Panc1 (cell line): ENCODE results near the gene ZNF518B.

ENCODE experiments used
- POLR2AphosphoS5 ChIP-seq: IDR thresholded peaks from 2 replicates; pipeline ENCODE4 v1.6.1; 2012; ENCODE audit warnings: mild to moderate bottlenecking, low read depth, low read length, moderate library complexity
- SIN3A ChIP-seq: IDR thresholded peaks from 2 replicates; pipeline ENCODE4 v1.6.1; 2012; ENCODE audit warnings: low read depth, mild to moderate bottlenecking, low read length, moderate library complexity, borderline replicate concordance; ENCODE audit not compliant: insufficient read depth
- TCF7L2 ChIP-seq: IDR thresholded peaks from 2 replicates; pipeline ENCODE4 v1.6.1; 2011; ENCODE audit warnings: mild to moderate bottlenecking, low read depth, low read length, inconsistent platforms
- TF ChIP-seq, protein P1 (sequence below): fragments of 450-650 bp; IDR thresholded peaks from 2 replicates; pipeline ENCODE4 v1.5.1; 2017; ENCODE audit warnings: mild to moderate bottlenecking
- TF ChIP-seq, protein P2 (sequence below), 2 experiments: IDR thresholded peaks; 2 replicates each; pipeline ENCODE4 v1.6.1; 2011 to 2012; ENCODE audit warnings: low read depth in 2 of 2, control low read depth in 1 of 2, low read length in 1 of 2, mild to moderate bottlenecking in 1 of 2, moderate library complexity in 1 of 2; ENCODE audit not compliant: insufficient read depth in 1 of 2

DNA sequence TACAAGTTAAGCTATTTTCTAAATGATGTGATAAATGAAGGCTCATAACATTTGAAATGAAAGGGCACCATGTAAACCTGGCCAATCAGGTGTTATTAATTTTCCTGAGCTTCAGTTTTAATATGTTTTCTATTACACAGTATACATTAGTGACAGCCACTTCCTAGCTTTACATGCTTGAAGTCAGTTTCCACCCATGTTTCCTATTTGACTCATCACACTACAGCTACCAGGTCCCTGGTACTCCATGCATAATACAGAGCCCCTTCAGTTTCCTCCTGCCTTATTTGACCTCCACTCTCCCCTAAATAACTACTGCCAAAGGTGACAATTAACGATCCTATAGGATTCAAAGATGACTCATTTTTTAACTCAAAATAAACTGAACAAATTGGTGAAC is 18.3 kb downstream of the ZNF518B start:
- TF ChIP-seq, protein P1, sequence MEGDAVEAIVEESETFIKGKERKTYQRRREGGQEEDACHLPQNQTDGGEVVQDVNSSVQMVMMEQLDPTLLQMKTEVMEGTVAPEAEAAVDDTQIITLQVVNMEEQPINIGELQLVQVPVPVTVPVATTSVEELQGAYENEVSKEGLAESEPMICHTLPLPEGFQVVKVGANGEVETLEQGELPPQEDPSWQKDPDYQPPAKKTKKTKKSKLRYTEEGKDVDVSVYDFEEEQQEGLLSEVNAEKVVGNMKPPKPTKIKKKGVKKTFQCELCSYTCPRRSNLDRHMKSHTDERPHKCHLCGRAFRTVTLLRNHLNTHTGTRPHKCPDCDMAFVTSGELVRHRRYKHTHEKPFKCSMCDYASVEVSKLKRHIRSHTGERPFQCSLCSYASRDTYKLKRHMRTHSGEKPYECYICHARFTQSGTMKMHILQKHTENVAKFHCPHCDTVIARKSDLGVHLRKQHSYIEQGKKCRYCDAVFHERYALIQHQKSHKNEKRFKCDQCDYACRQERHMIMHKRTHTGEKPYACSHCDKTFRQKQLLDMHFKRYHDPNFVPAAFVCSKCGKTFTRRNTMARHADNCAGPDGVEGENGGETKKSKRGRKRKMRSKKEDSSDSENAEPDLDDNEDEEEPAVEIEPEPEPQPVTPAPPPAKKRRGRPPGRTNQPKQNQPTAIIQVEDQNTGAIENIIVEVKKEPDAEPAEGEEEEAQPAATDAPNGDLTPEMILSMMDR, result no peak
- TF ChIP-seq POLR2AphosphoS5 (no peak), SIN3A (no peak), TCF7L2 (no peak)
- TF ChIP-seq, protein P2, sequence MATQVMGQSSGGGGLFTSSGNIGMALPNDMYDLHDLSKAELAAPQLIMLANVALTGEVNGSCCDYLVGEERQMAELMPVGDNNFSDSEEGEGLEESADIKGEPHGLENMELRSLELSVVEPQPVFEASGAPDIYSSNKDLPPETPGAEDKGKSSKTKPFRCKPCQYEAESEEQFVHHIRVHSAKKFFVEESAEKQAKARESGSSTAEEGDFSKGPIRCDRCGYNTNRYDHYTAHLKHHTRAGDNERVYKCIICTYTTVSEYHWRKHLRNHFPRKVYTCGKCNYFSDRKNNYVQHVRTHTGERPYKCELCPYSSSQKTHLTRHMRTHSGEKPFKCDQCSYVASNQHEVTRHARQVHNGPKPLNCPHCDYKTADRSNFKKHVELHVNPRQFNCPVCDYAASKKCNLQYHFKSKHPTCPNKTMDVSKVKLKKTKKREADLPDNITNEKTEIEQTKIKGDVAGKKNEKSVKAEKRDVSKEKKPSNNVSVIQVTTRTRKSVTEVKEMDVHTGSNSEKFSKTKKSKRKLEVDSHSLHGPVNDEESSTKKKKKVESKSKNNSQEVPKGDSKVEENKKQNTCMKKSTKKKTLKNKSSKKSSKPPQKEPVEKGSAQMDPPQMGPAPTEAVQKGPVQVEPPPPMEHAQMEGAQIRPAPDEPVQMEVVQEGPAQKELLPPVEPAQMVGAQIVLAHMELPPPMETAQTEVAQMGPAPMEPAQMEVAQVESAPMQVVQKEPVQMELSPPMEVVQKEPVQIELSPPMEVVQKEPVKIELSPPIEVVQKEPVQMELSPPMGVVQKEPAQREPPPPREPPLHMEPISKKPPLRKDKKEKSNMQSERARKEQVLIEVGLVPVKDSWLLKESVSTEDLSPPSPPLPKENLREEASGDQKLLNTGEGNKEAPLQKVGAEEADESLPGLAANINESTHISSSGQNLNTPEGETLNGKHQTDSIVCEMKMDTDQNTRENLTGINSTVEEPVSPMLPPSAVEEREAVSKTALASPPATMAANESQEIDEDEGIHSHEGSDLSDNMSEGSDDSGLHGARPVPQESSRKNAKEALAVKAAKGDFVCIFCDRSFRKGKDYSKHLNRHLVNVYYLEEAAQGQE (IDR thresholded peaks at IDR 0.05; ENCODE audit: insufficient read depth in 1 of 2, low read depth in 2 of 2, low read length in 1 of 2), result no peak
